GM19025 (cell line): ENCODE data around the gene ADAMTSL3.

Experiments
- ATAC-seq: cut with Tn5 transposase; IDR thresholded peaks from one replicate; pipeline ENCODE4 v1.9.1; 2021; ENCODE audit warnings: mild to moderate bottlenecking, low read depth, moderate library complexity; ENCODE audit not compliant: unreplicated experiment

ADAMTSL3 gene

GRCh38 chr15:83911345-83911744 lies 257.4 kb downstream of the ADAMTSL3 start:
- ATAC-seq, result no peak

GRCh38 chr15:83912343-83912742 lies 258.4 kb downstream of the ADAMTSL3 start:
- no peak for ATAC-seq

GRCh38 chr15:83913034-83913632 lies 259.2 kb downstream of the ADAMTSL3 start:
- ATAC-seq, result no peak

- ATAC-seq, result no peak
These were observed 261.0 kb downstream of the ADAMTSL3 start for GRCh38 chr15:83914906-83915305.

- ATAC-seq, result no peak
These were observed 263.5 kb downstream of the ADAMTSL3 start for GRCh38 chr15:83917432-83917831.

GRCh38 chr15:83918011-83918410 lies 264.1 kb downstream of the ADAMTSL3 start:
- no peak for ATAC-seq

- peak; percentile 80 for ATAC-seq
These were observed 265.5 kb downstream of the ADAMTSL3 start for GRCh38 chr15:83919319-83919830.

GRCh38 chr15:83919978-83920510 lies 266.1 kb downstream of the ADAMTSL3 start:
- ATAC-seq, result no peak

GRCh38 chr15:83922649-83923294 lies 268.8 kb downstream of the ADAMTSL3 start:
- no peak for ATAC-seq

GRCh38 chr15:83926116-83926515 lies 272.2 kb downstream of the ADAMTSL3 start:
- no peak for ATAC-seq

GRCh38 chr15:83927704-83928391 lies 273.9 kb downstream of the ADAMTSL3 start:
- peak; percentile 27 for ATAC-seq

- peak; percentile 82 for ATAC-seq
These were observed 274.4 kb downstream of the ADAMTSL3 start for GRCh38 chr15:83928392-83928734.

GRCh38 chr15:83928878-83929418 lies 275.0 kb downstream of the ADAMTSL3 start:
- no peak for ATAC-seq

GRCh38 chr15:83929619-83930018 lies 275.7 kb downstream of the ADAMTSL3 start:
- no peak for ATAC-seq

GRCh38 chr15:83930392-83931212 lies 276.7 kb downstream of the ADAMTSL3 start:
- no peak for ATAC-seq

- no peak for ATAC-seq
These were observed 281.9 kb downstream of the ADAMTSL3 start for GRCh38 chr15:83935774-83936173.

- no peak for ATAC-seq
These were observed 286.2 kb downstream of the ADAMTSL3 start for GRCh38 chr15:83940136-83940535.

- ATAC-seq, result no peak
These were observed 289.1 kb downstream of the ADAMTSL3 start for GRCh38 chr15:83943043-83943442.

- no peak for ATAC-seq
These were observed 290.0 kb downstream of the ADAMTSL3 start for GRCh38 chr15:83943849-83944404.

- no peak for ATAC-seq
These were observed 293.2 kb downstream of the ADAMTSL3 start for GRCh38 chr15:83947156-83947555.
